ENCODE measurements around the gene SCO2. TPM values are rescaled to one million over a fixed set of nuclear protein-coding genes. Genes with fewer than 3 reads are reported as not detected.

Gene SCO2
- total RNA-seq, 4 donors from 2014 or later: 5.1 to 14.9 (median 6.7) TPM

- Histone ChIP-seq H3K4me1 (peaks cover 0 to 8% (median 3%) of the 10 kb centered on the region in 3 donors), H3K36me3 (peaks cover 6 to 87% (median 6%) of the 10 kb centered on the region in 3 donors), H3K27ac (no peak overlapping the region), H3K9me3 (no peaks in the 10 kb centered on the region), H3K27me3 (no peaks in the 10 kb centered on the region), H3K4me3 (no peak overlapping the region)
- 84 to 100% methylated on average over 1 to 7 of the region's 26 CpGs for WGBS, 2 donors
- intact Hi-C loops (cut with DNase I): no loop called here
- no peak for DNase-seq
- no peak for TF ChIP-seq POLR2A (IDR thresholded peaks at IDR 0.05)
- TF ChIP-seq, protein P1, sequence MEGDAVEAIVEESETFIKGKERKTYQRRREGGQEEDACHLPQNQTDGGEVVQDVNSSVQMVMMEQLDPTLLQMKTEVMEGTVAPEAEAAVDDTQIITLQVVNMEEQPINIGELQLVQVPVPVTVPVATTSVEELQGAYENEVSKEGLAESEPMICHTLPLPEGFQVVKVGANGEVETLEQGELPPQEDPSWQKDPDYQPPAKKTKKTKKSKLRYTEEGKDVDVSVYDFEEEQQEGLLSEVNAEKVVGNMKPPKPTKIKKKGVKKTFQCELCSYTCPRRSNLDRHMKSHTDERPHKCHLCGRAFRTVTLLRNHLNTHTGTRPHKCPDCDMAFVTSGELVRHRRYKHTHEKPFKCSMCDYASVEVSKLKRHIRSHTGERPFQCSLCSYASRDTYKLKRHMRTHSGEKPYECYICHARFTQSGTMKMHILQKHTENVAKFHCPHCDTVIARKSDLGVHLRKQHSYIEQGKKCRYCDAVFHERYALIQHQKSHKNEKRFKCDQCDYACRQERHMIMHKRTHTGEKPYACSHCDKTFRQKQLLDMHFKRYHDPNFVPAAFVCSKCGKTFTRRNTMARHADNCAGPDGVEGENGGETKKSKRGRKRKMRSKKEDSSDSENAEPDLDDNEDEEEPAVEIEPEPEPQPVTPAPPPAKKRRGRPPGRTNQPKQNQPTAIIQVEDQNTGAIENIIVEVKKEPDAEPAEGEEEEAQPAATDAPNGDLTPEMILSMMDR (IDR thresholded peaks at IDR 0.05): no peak
Measured at GRCh38 chr22:50571264-50572175, 46.1 kb upstream of the SCO2 start.

- WGBS, 2 donors: 88 to 97% methylated on average over 6 to 12 of the region's 12 CpGs
- Histone ChIP-seq H3K4me3 (no peak overlapping the region), H3K9me3 (no peaks in the 10 kb centered on the region), H3K36me3 (peaks cover 6 to 82% (median 6%) of the 10 kb centered on the region in 3 donors), H3K4me1 (peaks cover 0 to 8% (median 3%) of the 10 kb centered on the region in 3 donors), H3K27me3 (no peaks in the 10 kb centered on the region), H3K27ac (no peak overlapping the region)
- intact Hi-C loops (cut with DNase I): no loop called here
- DNase-seq: no peak
- TF ChIP-seq, protein P1 (IDR thresholded peaks at IDR 0.05): no peak
- TF ChIP-seq POLR2A (IDR thresholded peaks at IDR 0.05): no peak
Measured at GRCh38 chr22:50570861-50571260, 45.5 kb upstream of the SCO2 start.

DNA sequence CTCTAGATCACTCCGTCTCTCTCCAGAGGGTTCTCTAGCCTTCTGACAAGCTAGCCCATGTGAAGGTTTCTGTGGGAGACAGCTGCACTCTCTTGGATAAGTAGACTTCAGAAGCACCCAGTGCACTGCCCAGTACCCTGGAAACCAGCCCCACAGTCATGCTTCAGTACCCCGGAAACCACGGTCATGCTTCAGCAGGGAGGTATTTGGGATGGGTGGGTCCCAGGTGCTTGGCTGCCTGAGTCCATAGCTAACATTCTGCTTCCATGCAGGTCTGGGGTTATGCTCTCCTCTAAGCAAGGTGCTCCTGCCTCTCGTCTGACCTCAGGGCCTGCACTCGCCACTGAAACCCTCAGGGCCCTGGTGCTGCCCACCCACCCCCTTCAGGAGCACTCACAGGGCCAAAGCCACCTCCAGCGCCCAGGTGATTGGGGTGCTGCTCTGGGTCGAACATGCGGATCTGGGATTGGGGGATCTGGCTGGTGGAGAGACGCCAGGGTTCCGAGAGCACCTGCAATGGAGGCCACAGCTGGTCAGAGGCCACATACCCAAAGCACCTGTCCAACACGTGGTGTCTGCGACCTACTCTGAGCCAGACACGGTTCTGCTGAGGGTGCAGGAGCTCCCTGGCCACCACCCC lies 44.6 kb upstream of the SCO2 start:
- Histone ChIP-seq H3K9me3 (no peaks in the 10 kb centered on the region), H3K36me3 (peaks cover 6 to 78% (median 6%) of the 10 kb centered on the region in 3 donors), H3K27me3 (no peaks in the 10 kb centered on the region), H3K27ac (no peak overlapping the region), H3K4me1 (peaks cover 0 to 8% (median 3%) of the 10 kb centered on the region in 3 donors), H3K4me3 (no peak overlapping the region)
- no peak for TF ChIP-seq POLR2A (IDR thresholded peaks at IDR 0.05)
- TF ChIP-seq, protein P1 (IDR thresholded peaks at IDR 0.05): no peak
- no peak for DNase-seq
- intact Hi-C loops (cut with DNase I): no loop called here
- WGBS, 2 donors: 70 to 89% methylated on average over 2 to 4 of the region's 13 CpGs

GRCh38 chr22:50569041-50569459 lies 43.7 kb upstream of the SCO2 start:
- H3K27ac ChIP-seq: no peak overlapping the region

More at GRCh38 chr22:50569041-50569459, 43.7 kb upstream of the SCO2 start:
- no peak for DNase-seq
- Histone ChIP-seq H3K27me3 (no peaks in the 10 kb centered on the region), H3K9me3 (no peaks in the 10 kb centered on the region), H3K36me3 (peaks cover 6 to 68% (median 6%) of the 10 kb centered on the region in 3 donors), H3K4me1 (peaks cover 0 to 14% (median 3%) of the 10 kb centered on the region in 3 donors), H3K4me3 (no peak overlapping the region)
- intact Hi-C loops (cut with DNase I): no loop called here
- WGBS, 2 donors: 78 to 95% methylated on average over 3 of the region's 8 CpGs
- TF ChIP-seq, protein P1 (IDR thresholded peaks at IDR 0.05): no peak
- TF ChIP-seq POLR2A (IDR thresholded peaks at IDR 0.05): no peak
